T-helper 2 cell treated with Interferon-gamma antibody and Interleukin-4, amounts not matched to agents 100 ng/mL and 5 ng/mL, for 36 hours (primary cell): ENCODE results near the gene IFFO2. TPM values are rescaled to one million over a fixed set of nuclear protein-coding genes. Genes with fewer than 3 reads are reported as not detected.

ENCODE experiments used
- intact Hi-C: fragments of 100-400 bp; cut with micrococcal nuclease; formaldehyde crosslinking; loops from one replicate; pipeline ENCODE4 v1.15.1; 2023
- total RNA-seq: library from RNA; stranded (reverse); gene quantifications from 2 replicates; pipeline ENCODE4 v1.2.3, GENCODE V29; 2022

The IFFO2 gene
- total RNA-seq, 1 donor from 2014 or later = 15.3 TPM

GRCh38 chr1:18858070-18858688 lies 98.3 kb downstream of the IFFO2 start:
- intact Hi-C loops = no loop called here

- intact Hi-C loops = no loop called here
Measured at GRCh38 chr1:18856435-18856834, 100.0 kb downstream of the IFFO2 start.

GRCh38 chr1:18855573-18855972 lies 100.9 kb downstream of the IFFO2 start:
- intact Hi-C loops = no loop called here

GRCh38 chr1:18854331-18855025 lies 102.0 kb downstream of the IFFO2 start:
- intact Hi-C loops = no loop called here

Other genes with a start within 250 kb of the IFFO2 start
- gene TAS1R2, start 97.0 kb downstream of the IFFO2 start, total RNA-seq = not detected in 2 replicates
- gene ALDH4A1, start 54.1 kb downstream of the IFFO2 start, total RNA-seq = 3.0 and 3.7 TPM in 2 replicates